Activated CD4-positive, alpha-beta T cell treated with anti-CD3 and anti-CD28 coated beads for 24 hours (primary cell): Measurements from ENCODE around the gene PXMP4.

Source experiments
- DNase-seq, 2 donors: peaks; one replicate each; pipeline ENCODE4 v3.0.0-alpha.2; 2020; ENCODE audit warnings: low read depth in 2 of 2

The PXMP4 gene

GRCh38 chr20:33656010-33656782 is 63.9 kb downstream of the PXMP4 start:
- DNase-seq: no peak

- no peak for DNase-seq
Measured at GRCh38 chr20:33655164-33655563, 64.9 kb downstream of the PXMP4 start.

- no peak for DNase-seq
Measured at GRCh38 chr20:33654680-33655161, 65.4 kb downstream of the PXMP4 start.

GRCh38 chr20:33653900-33654596 is 66.1 kb downstream of the PXMP4 start:
- DNase-seq: no peak

- DNase-seq: peak in 1 of 2 donors; percentile 30
Measured at GRCh38 chr20:33653218-33653899, 66.8 kb downstream of the PXMP4 start.
